Measurements from ENCODE around the gene RPIA.

DNA sequence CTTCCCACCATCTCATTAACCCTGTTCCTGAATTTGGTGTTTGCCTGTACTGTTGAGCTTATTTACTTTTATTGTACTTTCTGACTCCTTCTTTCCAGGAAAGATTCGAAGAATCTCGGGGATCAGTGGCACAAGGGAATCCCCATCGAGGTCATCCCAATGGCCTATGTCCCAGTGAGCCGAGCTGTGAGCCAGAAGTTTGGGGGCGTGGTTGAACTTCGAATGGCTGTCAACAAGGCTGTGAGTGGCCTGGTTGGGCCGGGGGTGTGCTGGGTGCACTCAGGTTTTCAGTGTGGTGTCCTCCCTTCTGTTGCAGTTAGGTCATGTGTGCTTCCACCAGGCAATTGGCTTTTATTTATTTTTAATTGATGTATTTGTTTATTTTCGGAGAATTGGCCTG is 45.0 kb downstream of the RPIA start:
- TF ChIP-seq, protein P1, sequence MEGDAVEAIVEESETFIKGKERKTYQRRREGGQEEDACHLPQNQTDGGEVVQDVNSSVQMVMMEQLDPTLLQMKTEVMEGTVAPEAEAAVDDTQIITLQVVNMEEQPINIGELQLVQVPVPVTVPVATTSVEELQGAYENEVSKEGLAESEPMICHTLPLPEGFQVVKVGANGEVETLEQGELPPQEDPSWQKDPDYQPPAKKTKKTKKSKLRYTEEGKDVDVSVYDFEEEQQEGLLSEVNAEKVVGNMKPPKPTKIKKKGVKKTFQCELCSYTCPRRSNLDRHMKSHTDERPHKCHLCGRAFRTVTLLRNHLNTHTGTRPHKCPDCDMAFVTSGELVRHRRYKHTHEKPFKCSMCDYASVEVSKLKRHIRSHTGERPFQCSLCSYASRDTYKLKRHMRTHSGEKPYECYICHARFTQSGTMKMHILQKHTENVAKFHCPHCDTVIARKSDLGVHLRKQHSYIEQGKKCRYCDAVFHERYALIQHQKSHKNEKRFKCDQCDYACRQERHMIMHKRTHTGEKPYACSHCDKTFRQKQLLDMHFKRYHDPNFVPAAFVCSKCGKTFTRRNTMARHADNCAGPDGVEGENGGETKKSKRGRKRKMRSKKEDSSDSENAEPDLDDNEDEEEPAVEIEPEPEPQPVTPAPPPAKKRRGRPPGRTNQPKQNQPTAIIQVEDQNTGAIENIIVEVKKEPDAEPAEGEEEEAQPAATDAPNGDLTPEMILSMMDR (IDR thresholded peaks at IDR 0.05 in 8 of 11, conservative IDR thresholded peaks at IDR 0.05 in 3 of 11) = no peak
- TF ChIP-seq POLR2AphosphoS5 (IDR thresholded peaks at IDR 0.05) = no peak
